HG03342 (cell line): ENCODE measurements around the gene ACIN1.
"Not testable (repeated sequence)": the region's sequence is repeated elsewhere in the genome, so short reads cannot be mapped to it uniquely, and the experiment has no call there.

ENCODE experiments used
- ATAC-seq: cut with Tn5 transposase; IDR thresholded peaks from one replicate; pipeline ENCODE4 v1.9.1; 2021; ENCODE audit warnings: mild to moderate bottlenecking, moderate library complexity; ENCODE audit not compliant: unreplicated experiment

The ACIN1 gene

DNA sequence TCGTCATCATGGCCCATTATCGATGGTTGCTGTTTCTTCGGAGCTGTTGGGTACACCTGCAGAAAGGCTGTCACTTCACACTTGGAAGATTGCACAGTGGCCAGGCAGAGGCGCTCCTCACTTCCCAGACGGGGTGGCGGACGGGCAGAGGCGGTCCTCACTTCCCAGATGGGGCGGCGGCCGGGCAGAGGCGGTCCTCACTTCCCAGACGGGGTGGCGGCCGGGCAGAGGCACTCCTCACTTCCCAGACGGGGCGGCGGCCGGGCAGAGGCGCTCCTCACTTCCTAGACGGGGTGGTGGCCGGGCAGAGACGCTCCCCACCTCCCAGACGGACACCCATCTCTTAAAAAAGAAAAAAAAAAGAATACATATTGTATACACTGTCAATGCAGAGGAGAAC lies 13.2 kb upstream of the ACIN1 start:
- ATAC-seq: not testable (repeated sequence)

DNA sequence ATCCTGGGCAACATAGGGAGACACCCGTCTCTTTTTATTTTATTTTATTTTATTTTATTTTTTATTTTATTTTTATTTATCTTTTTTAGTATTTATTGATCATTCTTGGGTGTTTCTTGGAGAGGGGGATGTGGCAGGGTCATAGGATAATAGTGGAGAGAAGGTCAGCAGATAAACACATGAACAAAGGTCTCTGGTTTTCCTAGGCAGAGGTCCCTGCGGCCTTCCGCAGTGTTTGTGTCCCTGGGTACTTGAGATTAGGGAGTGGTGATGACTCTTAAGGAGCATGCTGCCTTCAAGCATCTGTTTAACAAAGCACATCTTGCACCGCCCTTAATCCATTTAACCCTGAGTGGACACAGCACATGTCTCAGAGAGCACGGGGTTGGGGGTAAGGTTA lies 12.7 kb upstream of the ACIN1 start:
- ATAC-seq: not testable (repeated sequence)

DNA sequence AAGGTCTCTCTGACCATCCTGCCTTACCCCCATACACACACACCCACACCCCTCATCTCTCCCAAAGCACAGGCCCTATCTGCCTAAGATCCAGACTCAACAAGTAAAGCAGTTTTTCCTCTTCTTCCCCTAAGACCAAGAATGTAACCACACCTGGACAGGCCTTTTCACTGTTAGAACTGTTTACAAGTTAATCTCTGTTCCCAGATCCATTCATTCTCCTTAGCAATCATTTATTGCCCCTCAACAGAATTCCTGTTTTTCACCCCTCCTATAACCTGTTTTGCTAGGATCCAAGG lies 11.8 kb upstream of the ACIN1 start:
- ATAC-seq: no peak

DNA sequence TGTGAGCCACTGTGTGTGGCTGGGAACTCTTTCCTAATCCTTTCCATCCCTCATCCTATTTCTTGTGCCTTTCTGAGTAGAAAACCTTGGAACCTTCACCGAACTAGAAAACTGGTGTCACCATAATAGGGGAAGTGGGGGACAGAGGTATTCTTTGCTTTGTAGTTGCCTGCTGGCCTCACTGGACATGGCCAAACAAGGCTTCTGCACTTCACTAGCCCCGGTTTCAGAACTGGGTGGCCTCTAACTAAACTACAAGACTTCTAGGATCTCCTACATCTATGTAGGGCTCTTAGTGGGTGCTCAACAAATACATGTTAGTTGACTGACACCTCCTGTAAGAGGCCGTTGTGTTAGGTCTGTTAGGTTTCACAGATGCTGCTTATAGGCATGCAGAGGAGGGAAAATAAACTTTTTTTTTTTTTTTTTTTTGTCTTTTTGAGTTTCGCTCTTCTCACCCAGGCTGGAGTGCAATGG lies 10.4 kb upstream of the ACIN1 start:
- ATAC-seq: no peak

DNA sequence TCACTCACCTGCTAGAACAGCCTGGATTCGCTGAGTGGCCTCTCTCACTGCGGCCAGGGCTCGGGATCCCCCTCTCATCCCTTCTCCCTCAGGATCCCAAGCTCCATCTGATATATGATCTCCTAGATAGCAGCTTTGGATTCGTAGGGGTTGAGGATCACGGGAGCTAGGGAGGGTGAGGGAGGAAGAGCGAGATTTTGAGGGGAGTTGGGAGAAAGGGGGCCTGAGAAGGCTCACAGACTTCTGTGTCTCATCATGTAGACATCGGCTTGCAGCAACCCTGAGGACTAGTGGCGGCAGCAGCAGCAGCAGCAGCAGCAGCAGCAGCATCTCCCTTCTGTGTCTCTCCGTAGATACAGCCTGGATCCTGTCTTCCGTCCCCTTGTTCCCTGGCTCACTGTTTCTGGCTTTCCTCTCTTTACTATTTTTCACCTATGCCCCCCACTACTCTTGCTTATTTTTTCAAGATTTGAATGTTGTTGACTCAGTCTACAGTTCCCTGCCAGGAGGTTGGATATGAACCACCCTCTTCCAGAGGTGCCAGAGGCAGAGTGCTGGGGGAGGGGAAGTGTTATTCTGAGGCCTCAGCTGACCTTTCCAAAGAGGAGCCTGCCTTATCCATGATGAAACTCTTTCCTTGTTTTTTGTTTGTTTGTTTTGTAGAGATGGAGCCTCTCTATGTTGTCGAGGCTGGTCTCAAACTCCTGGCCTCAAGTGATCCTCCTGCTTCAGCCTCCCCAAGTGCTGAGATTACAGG lies 9.8 kb upstream of the ACIN1 start, which contains the start of gene CIROP:
TSS of gene CIROP (minus strand) at position 399 of the 757 bp plus-strand sequence. CDS start at position 330, 69 bp downstream.
- ATAC-seq: no peak

DNA sequence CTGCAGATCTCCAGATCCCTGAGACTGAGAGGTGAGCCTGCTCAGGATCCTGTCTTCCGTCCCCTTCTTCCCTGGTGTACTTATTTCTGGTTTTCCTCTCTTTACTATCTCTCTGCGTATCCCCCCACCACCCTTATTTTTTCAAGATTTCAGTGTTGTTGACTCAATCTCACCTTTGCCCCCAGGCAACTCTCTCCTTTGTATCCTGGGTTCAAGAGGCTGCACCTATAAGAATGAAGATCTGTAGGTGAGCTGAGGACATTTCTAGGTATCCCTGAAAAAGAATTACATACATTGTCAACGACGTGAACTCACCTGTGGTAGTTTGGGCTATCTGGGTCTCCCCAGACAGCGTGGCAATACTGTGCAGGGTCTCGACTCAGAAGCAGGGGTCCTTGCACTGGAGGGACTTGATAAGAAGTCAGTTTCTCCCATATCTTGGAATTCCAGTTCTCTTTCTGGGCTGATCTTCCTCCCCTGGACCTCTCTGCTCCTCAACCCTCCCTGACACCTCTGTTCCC lies 9.2 kb upstream of the ACIN1 start:
- ATAC-seq: no peak

DNA sequence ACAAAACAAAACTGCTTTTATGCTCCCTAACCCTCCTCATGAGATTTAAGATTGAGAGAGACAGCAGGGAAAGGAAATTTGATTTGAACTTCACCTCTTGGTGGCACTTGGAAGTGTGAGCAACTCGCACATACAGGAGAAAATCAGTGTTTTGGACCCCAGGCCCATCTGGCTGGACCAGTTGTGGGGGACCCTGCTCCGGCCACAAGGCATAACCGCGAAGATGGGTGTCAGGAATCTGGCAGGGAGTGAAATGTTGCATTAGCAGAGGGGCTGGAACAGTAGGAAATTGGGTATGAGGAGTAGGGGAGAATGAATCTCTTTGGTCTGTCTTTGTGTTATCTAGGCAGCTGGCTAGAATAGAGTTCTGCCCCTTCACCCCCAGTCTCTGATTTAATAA lies 8.6 kb upstream of the ACIN1 start:
- ATAC-seq: no peak

DNA sequence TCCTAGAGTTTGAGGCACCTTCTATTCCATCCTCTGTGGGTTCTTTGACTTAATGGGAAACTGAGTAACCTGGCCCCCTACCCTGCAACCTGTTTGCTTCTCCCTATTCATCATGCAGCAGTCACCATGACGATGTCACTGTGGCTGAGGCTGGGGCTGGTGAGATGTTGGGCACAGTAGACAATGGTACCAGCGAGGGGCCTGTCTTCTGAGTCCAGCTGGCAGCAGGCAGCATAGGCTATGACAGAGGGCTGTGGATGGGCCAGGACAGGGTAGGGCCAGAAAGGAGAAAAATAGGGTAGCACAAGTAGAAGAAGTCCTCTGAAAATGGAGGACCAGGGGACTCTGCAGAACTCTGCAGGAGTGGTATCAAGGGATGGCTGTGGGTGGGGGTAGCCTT lies 7.9 kb upstream of the ACIN1 start:
- ATAC-seq: no peak

DNA sequence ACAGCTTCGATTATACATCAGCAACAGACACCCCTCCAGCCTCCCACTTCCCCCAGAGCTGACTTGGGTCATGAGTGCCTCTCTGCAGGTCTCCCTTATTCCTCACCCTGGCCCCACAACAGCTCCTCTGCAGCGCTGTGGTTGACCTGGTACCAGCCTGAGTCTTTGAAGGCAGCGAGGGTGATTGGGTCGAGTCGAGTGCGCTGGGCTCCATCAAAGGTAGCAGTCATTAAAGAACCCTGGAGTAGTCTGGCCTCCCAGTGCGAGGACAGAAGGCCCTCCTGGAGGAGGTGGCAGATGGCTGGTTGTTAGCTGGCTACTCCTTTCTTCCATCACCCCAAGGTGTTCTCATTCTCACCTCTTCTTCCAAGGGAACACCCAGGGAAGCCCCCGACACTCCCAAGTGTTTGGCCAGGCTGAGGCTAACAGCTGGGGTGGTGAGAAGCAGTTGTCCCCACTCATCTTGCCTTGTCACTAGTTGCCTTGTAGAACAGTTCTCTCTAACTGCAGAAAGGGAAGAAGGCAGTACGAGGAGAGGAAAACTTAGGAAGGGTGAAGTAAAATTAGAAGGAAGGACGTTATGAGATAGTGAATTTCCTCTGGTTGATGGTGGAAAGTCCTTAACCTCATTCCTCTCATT lies 7.2 kb upstream of the ACIN1 start:
- ATAC-seq: no peak

DNA sequence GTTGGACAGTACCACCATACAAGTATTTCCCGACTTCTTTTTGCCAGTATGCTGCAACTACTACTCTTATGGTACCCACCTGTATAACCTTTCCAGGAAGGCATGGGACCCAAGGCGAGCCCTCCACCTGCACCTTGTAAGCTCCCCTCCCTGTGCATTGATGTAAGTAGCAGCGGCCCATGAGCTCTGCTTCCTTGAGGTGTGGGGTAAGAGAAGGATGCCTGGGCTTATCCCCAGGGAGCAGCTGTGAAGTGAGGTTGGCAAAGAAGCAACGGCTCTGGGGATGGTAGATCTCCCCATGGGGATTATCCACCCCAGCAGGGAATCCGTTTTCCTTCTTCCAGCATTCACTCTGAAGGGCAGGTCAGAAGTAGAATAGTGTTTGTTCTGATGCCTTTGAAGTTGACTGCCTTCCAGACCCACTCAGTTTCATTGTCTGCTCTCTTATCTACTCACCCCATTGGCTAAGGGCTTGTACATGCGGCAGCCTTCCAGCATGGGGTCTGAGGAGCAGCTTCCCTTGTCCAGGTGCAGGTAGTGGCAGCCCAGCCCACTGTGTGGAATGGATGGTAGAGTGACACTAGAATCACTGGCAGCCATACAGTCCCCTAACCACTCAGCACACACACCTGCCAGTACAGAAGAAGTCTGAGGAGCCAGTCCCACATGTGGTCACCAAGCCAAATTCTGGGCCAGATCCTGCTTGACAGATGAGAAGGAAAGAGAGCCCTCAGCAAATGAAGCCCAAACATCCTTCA lies 6.5 kb upstream of the ACIN1 start:
- ATAC-seq: no peak

DNA sequence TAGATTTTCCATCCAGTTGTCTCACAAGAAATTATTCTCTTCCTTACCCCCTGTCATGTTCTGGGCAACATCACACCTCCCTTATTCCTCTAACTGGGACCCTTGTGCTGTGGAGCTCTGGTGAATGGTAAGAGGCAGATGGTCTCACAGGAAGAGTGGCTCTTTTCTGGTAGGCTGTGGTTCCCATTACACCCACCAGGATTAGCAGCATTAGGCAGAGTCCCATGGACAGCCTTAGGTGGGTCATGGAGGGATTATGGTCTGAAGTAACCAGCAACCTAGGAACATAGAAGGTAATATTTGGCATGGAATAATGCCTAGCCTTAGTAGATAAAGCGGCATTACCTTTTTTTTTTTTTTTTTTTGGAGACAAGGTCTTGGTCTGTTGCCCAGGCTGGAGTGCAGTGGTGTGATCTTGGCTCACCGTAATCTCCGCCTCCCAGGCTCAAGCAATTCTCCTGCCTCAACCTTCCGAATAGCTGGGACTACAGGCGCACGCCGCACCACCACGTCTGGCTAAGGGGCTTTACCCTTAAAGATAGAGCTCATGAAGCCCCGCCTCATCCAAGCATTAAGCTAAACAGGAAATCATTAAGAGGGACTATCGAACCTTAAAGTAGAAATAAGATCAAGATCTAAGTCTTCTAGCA lies 4.4 kb upstream of the ACIN1 start:
- no peak for ATAC-seq

DNA sequence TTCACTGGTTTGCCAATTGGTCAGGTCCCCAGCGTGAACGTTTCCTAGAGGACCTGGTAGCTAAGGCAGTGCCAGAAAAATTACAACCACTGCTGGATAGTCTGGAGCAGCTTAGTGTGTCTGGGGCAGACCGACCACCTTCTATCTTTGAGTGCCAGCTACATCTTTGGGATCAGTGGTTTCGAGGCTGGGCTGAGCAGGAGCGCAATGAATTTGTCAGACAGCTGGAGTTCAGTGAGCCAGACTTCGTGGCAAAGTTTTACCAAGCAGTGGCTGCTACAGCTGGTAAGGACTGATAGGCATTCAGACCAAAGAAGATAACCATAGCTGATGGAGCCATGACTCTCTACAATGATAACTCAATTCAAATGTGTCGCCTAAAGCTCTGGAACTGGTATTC lies 2.9 kb upstream of the ACIN1 start:
- ATAC-seq: no peak

DNA sequence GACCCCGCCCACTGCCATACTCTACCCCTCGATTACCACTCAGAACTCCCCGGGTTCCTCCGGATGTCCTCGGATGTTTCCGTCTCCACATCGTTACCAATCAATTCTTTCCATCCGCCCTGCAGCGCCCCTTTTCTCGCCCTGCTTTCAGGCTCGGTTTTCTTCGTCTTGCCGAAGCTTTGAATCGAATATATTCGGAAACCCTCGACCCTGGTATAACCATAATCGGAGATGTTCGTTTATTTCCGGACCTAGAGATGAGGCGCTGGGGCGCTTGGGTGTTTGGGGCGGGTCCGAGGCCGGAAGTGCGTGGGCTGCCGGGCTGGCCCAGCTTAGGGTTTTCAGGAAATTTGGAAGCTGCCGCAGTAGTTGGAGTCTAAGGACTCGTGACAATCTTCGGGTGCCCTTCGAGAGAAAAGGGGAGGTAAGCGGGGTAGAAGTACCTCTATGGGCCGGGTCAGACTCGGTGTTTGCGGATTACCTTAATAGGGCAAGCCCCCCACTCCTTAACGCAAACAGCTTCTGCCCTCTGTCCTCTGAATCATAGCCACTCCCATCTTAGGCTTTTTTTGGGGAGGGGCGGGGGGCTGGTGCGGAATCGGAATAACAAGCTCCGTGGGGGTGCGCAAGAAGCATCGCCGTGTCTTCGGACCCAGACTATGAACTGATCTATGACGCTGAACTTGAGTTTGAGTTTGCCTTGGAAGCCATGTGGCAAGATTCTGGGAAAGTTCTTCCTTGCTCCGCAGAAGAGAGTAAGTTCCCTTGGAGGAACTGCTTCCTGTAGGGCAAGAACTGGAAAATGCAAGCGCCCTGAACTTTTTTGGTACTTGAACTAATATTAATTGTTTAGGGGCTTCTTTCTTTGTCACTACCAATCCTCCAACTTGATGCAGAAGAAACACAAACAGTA lies 516 bp upstream of the ACIN1 start, which contains the start of gene C14orf119:
TSS of gene C14orf119 (plus strand) at position 310 of the 913 bp plus-strand sequence. CDS start 2,154 bp downstream, outside the sequence.
- ATAC-seq: peak; percentile 89

DNA sequence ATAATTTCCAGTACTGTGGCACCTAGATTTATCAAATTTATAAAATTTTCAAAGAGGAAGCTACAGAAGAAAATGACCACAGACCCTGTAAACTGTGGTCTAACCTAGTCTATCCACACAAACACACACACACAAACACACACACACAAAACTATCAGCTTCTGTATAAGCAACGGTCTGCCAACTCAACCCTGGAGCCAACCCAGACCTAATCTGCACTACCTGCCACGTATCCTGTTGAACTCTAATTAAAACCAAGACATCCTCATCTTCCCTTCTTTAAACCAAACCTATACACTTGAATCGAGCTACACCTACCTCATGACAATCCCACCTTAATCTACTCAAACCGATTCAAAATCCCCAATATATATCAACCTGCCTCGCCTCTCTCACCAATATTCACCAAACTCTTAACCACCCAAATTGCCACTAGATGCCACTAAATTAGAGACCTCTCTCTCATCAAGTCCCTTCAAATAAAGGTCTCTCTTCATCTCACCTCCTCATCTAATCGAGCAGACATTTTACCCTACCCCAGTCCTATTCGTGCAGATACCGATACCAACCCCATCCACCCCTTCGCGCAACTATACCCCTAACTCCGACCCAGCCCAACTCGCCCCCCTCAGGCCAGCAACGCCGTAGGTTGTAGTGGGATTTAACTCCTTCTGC lies 808 bp downstream of the ACIN1 start:
- ATAC-seq: peak; percentile 28

DNA sequence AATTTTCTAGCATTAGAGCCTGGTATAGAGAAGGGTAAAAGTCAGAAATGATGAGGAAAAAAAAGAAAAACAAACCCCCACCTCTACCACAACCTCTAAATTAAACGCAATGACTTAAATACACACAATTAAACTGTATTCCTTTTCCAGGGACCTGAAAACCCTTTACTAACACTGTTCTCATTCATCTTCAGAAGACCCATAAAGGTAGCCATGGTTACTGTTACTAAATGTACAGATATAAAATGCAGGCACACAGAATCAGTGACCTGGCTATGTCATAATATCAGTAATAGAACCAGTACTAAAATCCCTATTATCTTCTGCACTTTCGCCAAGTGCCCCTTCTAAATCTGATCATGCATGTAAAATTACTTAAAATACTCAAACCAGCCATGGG lies 1.4 kb downstream of the ACIN1 start:
- ATAC-seq: no peak

DNA sequence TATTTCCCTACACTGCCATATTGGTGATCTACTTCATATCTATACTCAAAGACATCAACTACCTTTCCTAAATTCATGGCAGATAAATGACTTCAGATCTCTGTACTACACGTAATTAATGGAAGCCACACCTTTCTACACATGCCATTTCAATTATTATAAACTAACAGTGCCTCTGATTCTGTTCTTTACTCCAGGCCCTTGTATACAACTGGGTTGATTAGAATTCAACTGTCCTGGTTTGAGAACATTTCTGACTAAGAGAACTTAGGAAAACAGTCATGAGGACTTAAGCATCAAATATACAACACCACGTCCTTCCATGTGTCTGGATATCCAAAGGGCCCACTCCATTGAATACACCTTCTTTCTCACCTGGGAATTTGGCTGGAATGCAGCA lies 1.8 kb downstream of the ACIN1 start:
- no peak for ATAC-seq

DNA sequence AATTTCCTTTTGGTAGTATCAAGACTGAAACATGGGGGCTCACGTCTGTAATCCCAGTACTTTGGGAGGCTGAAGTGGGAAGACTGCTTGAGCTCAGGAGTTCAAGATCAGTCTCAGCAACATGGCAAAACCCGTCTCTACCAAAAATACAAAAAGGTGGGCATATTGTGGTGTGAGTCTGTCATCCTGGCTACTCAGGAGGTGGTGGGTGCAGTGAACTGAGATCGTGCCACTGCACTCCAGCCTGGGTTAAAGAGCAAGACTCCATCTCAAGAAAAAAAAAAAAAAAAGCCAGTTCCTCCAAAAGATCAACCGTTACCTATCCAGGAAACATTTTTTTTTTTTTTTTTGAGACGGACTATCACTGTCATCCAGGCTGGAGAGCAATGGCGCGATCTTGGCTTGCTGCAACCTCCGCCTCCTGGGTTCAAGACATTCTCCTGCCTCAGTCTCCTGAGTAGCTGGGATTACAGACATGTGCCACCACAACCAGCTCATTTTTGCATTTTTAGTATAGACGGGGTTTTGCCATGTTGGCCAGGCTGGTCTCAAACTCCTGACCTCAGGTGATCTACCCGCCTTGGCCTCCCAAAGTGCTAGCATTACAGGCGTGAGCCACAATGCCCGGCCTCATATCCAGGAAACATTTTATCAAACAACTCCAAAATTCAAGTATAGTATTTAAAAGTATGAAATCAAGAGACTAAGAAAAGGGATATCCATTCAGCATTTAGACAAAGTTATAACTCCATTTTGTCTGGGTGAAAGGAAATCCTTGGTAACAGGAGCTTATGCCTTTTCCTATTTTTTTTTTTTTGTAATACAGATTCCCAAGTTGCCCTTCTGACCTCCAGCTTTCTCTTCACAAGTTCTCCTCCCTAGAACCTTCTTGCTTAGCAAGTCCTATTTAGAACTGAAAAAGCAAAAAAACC lies 3.4 kb downstream of the ACIN1 start:
- no peak for ATAC-seq

DNA sequence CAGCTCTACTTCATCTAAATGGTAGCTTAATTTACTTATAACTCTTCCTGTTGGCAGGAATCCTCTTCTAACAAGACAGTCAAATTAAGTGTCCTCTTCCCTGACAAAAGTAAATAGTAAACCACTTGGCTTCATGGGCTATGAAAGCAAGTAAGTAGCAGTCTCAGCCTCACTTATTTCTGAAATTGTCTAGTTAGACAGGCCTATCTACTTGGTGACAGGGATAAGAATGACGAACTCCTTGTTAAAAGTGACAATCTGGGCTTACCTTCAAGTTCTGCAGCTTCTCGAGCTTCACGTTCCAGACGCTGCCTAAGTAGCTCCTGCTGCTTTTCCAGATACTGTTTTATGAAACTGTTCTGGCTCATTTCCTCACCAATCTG lies 4.7 kb downstream of the ACIN1 start:
- no peak for ATAC-seq
